ENCODE data around the gene VSIG10L. TPM values are rescaled to one million over a fixed set of nuclear protein-coding genes. Genes with fewer than 3 reads are reported as not detected.

The VSIG10L gene
- total RNA-seq, 4 donors from 2014 or later, result 0.60 to 2.2 (median 1.8) TPM

GRCh38 chr19:51365211-51365964, 23.4 kb upstream of the VSIG10L start:
- DNase-seq, result peak; percentile 45
- WGBS, 2 donors (ENCODE audit: low coverage in 1 of 2), result 0 to 10% methylated on average over 1 to 10 of the region's 10 CpGs
- in situ Hi-C loops (cut with MboI; ENCODE audit: low pct_ligation_motif_present in 1 of 4, low pct_unique_long_range_greater_than_20kb in 1 of 4, low sequenced_read_pairs in 3 of 4), result no loop called here
- H3K9me3 ChIP-seq, result no peaks in the 10 kb centered on the region
- intact Hi-C loops (cut with DNase I; ENCODE audit: low total_unique reads), result no loop called here
- H3K27ac ChIP-seq, result peak overlapping the region; percentile 98 to 100 (median 100)
- peak overlapping the region; percentile 66 to 80 (median 77) for H3K4me3 ChIP-seq
- H3K36me3 ChIP-seq, result no peaks in the 10 kb centered on the region
- H3K27me3 ChIP-seq, result no peaks in the 10 kb centered on the region
- peaks cover 11 to 36% (median 15%) of the 10 kb centered on the region in 4 donors for H3K4me1 ChIP-seq
- TF ChIP-seq EP300 (IDR thresholded peaks at IDR 0.05; ENCODE audit: low read depth) (no peak), CTCF (IDR thresholded peaks at IDR 0.05) (no peak), POLR2AphosphoS5 (IDR thresholded peaks at IDR 0.05) (no peak), POLR2A (IDR thresholded peaks at IDR 0.05) (no peak)

- in situ Hi-C loops (cut with MboI; ENCODE audit: low pct_ligation_motif_present in 1 of 4, low pct_unique_long_range_greater_than_20kb in 1 of 4, low sequenced_read_pairs in 3 of 4), result no loop called here
- H3K27me3 ChIP-seq, result no peaks in the 10 kb centered on the region
- no peaks in the 10 kb centered on the region for H3K36me3 ChIP-seq
- H3K4me1 ChIP-seq, result peaks cover 11 to 36% (median 15%) of the 10 kb centered on the region in 4 donors
- peak overlapping the region; percentile 98 to 100 (median 100) for H3K27ac ChIP-seq
- intact Hi-C loops (cut with DNase I; ENCODE audit: low total_unique reads), result no loop called here
- no peak for DNase-seq
- WGBS, 2 donors (ENCODE audit: low coverage in 1 of 2), result 78 to 82% methylated on average over 7 to 15 of the region's 15 CpGs
- H3K4me3 ChIP-seq, result no peak overlapping the region
- H3K9me3 ChIP-seq, result no peaks in the 10 kb centered on the region
- no peak for TF ChIP-seq POLR2A (IDR thresholded peaks at IDR 0.05)
- TF ChIP-seq EP300 (IDR thresholded peaks at IDR 0.05; ENCODE audit: low read depth), result no peak
Measured at GRCh38 chr19:51364200-51365106, 22.5 kb upstream of the VSIG10L start.

- no peak for DNase-seq
- no peak overlapping the region for H3K27ac ChIP-seq
- 88 to 91% methylated on average over 5 to 13 of the region's 13 CpGs for WGBS, 2 donors (ENCODE audit: low coverage in 1 of 2)
- intact Hi-C loops (cut with DNase I; ENCODE audit: low total_unique reads), result no loop called here
- TF ChIP-seq CTCF (IDR thresholded peaks at IDR 0.05) (no peak), POLR2AphosphoS5 (IDR thresholded peaks at IDR 0.05) (no peak), EP300 (IDR thresholded peaks at IDR 0.05; ENCODE audit: low read depth) (no peak), POLR2A (IDR thresholded peaks at IDR 0.05) (no peak)
- no peaks in the 10 kb centered on the region for H3K36me3 ChIP-seq
- in situ Hi-C loops (cut with MboI; ENCODE audit: low pct_ligation_motif_present in 1 of 4, low pct_unique_long_range_greater_than_20kb in 1 of 4, low sequenced_read_pairs in 3 of 4), result no loop called here
- H3K4me3 ChIP-seq, result no peak overlapping the region
- no peaks in the 10 kb centered on the region for H3K9me3 ChIP-seq
- H3K4me1 ChIP-seq, result peaks cover 7 to 30% (median 11%) of the 10 kb centered on the region in 4 donors
- H3K27me3 ChIP-seq, result no peaks in the 10 kb centered on the region
Measured at GRCh38 chr19:51361239-51361638, 19.3 kb upstream of the VSIG10L start.

GRCh38 chr19:51359294-51359693, 17.4 kb upstream of the VSIG10L start:
- in situ Hi-C loops (cut with MboI; ENCODE audit: low pct_ligation_motif_present in 1 of 4, low pct_unique_long_range_greater_than_20kb in 1 of 4, low sequenced_read_pairs in 3 of 4) (no loop called here), intact Hi-C loops (cut with DNase I; ENCODE audit: low total_unique reads) (no loop called here)
- Histone ChIP-seq H3K27ac (no peak overlapping the region), H3K9me3 (no peaks in the 10 kb centered on the region), H3K4me3 (no peak overlapping the region), H3K27me3 (no peaks in the 10 kb centered on the region), H3K36me3 (no peaks in the 10 kb centered on the region), H3K4me1 (peaks cover under 1 to 16% (median 6%) of the 10 kb centered on the region in 4 donors)
- TF ChIP-seq CTCF (IDR thresholded peaks at IDR 0.05), result no peak
- TF ChIP-seq POLR2AphosphoS5 (IDR thresholded peaks at IDR 0.05), result no peak
- TF ChIP-seq POLR2A (IDR thresholded peaks at IDR 0.05), result no peak
- no peak for TF ChIP-seq EP300 (IDR thresholded peaks at IDR 0.05; ENCODE audit: low read depth)
- 96 to 100% methylated on average over 4 of the region's 4 CpGs for WGBS, 2 donors (ENCODE audit: low coverage in 1 of 2)
- DNase-seq, result no peak

Data from transverse colon (tissue), 4 donors.